Breast epithelium (tissue), 3 donors: ENCODE data around the gene TP53I11.

Source experiments
- POLR2AphosphoS5 ChIP-seq, 3 donors: sonication (generic); formaldehyde crosslinking; IDR thresholded peaks; one replicate each; pipeline ENCODE4 v1.6.1; 2017; ENCODE audit warnings: antibody characterized with exemption in 3 of 3
- TF ChIP-seq, protein P1 (sequence below), 3 donors: fragments of 450-650 bp; IDR thresholded peaks; one replicate each; pipeline ENCODE4 v1.5.1; 2016 to 2017; ENCODE audit warnings: antibody characterized with exemption in 3 of 3, mild to moderate bottlenecking in 3 of 3, moderate library complexity in 3 of 3

GRCh38 chr11:44910591-44910990, 40.1 kb downstream of the TP53I11 start:
- no peak for TF ChIP-seq POLR2AphosphoS5 (IDR thresholded peaks at IDR 0.05)
- TF ChIP-seq, protein P1, sequence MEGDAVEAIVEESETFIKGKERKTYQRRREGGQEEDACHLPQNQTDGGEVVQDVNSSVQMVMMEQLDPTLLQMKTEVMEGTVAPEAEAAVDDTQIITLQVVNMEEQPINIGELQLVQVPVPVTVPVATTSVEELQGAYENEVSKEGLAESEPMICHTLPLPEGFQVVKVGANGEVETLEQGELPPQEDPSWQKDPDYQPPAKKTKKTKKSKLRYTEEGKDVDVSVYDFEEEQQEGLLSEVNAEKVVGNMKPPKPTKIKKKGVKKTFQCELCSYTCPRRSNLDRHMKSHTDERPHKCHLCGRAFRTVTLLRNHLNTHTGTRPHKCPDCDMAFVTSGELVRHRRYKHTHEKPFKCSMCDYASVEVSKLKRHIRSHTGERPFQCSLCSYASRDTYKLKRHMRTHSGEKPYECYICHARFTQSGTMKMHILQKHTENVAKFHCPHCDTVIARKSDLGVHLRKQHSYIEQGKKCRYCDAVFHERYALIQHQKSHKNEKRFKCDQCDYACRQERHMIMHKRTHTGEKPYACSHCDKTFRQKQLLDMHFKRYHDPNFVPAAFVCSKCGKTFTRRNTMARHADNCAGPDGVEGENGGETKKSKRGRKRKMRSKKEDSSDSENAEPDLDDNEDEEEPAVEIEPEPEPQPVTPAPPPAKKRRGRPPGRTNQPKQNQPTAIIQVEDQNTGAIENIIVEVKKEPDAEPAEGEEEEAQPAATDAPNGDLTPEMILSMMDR (IDR thresholded peaks at IDR 0.05), result no peak
